Activated CD4-positive, alpha-beta T cell treated with anti-CD3 and anti-CD28 coated beads for 36 hours (primary cell): Measurements from ENCODE around the gene ENC1. TPM values are rescaled to one million over a fixed set of nuclear protein-coding genes. Genes with fewer than 3 reads are reported as not detected.

Experiments
- ATAC-seq: fragments of 200-7000 bp; cut with Tn5 transposase; one replicate; pipeline ENCODE4 v1.10.0; 2021; ENCODE audit warnings: mild to moderate bottlenecking, moderate library complexity
- CTCF ChIA-PET: fragments of 350-600 bp; sonication (Branson Sonifier 250); formaldehyde crosslinking; loops from one replicate; lab custom pipeline; 2021; ENCODE audit warnings: antibody characterized with exemption; lab: Charles Lee
- POLR2A ChIA-PET: fragments of 350-600 bp; sonication (Branson Sonifier 250); formaldehyde crosslinking; loops from one replicate; lab custom pipeline; 2021; ENCODE audit warnings: antibody characterized with exemption, inconsistent platforms; lab: Charles Lee
- DNase-seq: peaks from one replicate; pipeline ENCODE4 v3.0.0-alpha.2; 2020
- H3K27ac Mint-ChIP-seq: one replicate; pipeline ENCODE4 v1.8.0; 2021; ENCODE audit warnings: mixed read lengths
- H3K27me3 Mint-ChIP-seq: one replicate; pipeline ENCODE4 v1.8.0; 2021; ENCODE audit warnings: mixed read lengths
- H3K36me3 Mint-ChIP-seq: one replicate; pipeline ENCODE4 v1.8.0; 2021; ENCODE audit warnings: low read depth, mixed read lengths
- H3K4me1 Mint-ChIP-seq: one replicate; pipeline ENCODE4 v1.8.0; 2021; ENCODE audit warnings: mixed read lengths
- H3K4me3 Mint-ChIP-seq: one replicate; pipeline ENCODE4 v1.8.0; 2021; ENCODE audit warnings: mild to moderate bottlenecking, moderate library complexity, mixed read lengths
- H3K9me3 Mint-ChIP-seq: one replicate; pipeline ENCODE4 v1.8.0; 2021; ENCODE audit warnings: low read depth, mixed read lengths
- intact Hi-C, 2 experiments: fragments of 100-400 bp; cut with DNase I in 1 of 2; cut with micrococcal nuclease in 1 of 2; formaldehyde crosslinking; loops; one replicate each; pipeline versions ENCODE4 v1.14.2 to v1.15.1; 2022 to 2024; cut with DNase I, micrococcal nuclease
- total RNA-seq, 2 experiments: library from RNA; stranded (reverse); gene quantifications; one replicate each; pipeline ENCODE4 v1.2.3, GENCODE V29; 2021

The ENC1 gene
- total RNA-seq, 2 experiments from 2014 or later, result 0.48 to 0.67 TPM

- peaks cover 9% of the 10 kb centered on the region for H3K4me1 Mint-ChIP-seq
- H3K4me3 Mint-ChIP-seq, result no peak overlapping the region
Measured at GRCh38 chr5:74587300-74587699, 53.2 kb downstream of the ENC1 start.

DNA sequence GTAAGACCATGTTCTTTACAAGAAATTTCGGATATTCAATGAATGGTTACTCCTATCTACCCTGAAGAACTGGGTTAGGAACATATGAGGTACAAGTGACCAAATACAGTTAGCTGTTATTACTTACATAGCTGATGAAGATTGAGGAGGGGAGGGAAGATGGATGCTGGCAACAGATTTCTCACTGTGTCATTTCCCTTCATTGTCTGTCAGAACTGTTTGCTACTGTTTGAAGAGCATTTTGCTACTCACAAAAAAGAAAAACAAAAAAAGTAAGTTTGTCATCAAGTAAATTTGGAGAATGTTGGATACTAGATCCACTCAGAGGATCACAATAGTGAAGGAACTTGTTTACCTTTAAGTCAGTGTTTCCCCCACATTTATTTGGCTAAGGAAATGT is 53.7 kb downstream of the ENC1 start:
- DNase-seq (no peak), ATAC-seq (no peak)
- ChIA-PET POLR2A (interaction anchor here (0.6 kb wide), 1 partner anchor 11 kb away, joined by 3 read pairs; no protein-coding TSS in a partner anchor), CTCF (interaction anchor here (0.9 to 1.3 kb wide), 4 partner anchors 12 to 57 kb away, joined by 3 read pairs; no protein-coding TSS in a partner anchor)
- Mint-ChIP-seq H3K36me3 (no peaks in the 10 kb centered on the region), H3K9me3 (no peaks in the 10 kb centered on the region), H3K27me3 (peaks cover 19% of the 10 kb centered on the region), H3K27ac (no peak overlapping the region), H3K4me3 (no peak overlapping the region), H3K4me1 (peaks cover 11% of the 10 kb centered on the region)
- intact Hi-C loops, result no loop called here

More at GRCh38 chr5:74587300-74587699, 53.2 kb downstream of the ENC1 start:
- ChIA-PET POLR2A (interaction anchor here (0.6 kb wide), 1 partner anchor 12 kb away, joined by 3 read pairs; no protein-coding TSS in a partner anchor), CTCF (interaction anchor here (0.6 to 1.2 kb wide), 2 partner anchors 54 to 363 kb away, joined by 3 read pairs; no protein-coding TSS in a partner anchor)
- Mint-ChIP-seq H3K27me3 (peaks cover 19% of the 10 kb centered on the region), H3K9me3 (no peaks in the 10 kb centered on the region), H3K27ac (no peak overlapping the region), H3K36me3 (no peaks in the 10 kb centered on the region)
- intact Hi-C loops, result no loop called here
- DNase-seq, result no peak
- ATAC-seq, result no peak

DNA sequence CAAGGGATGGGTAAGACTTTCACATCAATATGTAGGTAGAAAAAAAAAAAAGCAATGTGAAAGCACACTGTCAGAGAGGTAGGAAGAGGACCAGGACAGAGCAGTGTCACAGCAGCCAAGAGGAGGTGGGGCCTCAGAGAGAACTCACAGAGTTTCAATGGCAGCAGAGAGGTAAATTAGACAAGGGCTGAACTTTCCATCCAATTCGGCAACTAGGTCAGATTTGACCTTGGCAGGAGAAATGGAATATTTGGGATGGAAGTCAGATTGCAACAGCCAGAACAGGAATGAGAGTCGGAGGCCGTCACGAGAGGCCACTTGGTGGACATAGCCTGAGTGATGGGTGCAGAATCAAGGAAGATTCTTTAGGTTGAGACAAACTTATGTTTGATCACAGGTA is 57.7 kb downstream of the ENC1 start:
- CTCF ChIA-PET, result no interaction called here
- no peak for ATAC-seq
- intact Hi-C loops, result no loop called here
- Mint-ChIP-seq H3K27me3 (peaks cover 8% of the 10 kb centered on the region), H3K9me3 (no peaks in the 10 kb centered on the region), H3K27ac (no peak overlapping the region), H3K4me3 (no peak overlapping the region), H3K4me1 (peaks cover 31% of the 10 kb centered on the region), H3K36me3 (no peaks in the 10 kb centered on the region)
- POLR2A ChIA-PET, result no interaction called here
- DNase-seq, result no peak

GRCh38 chr5:74581988-74582365 is 58.6 kb downstream of the ENC1 start:
- Mint-ChIP-seq H3K4me3 (no peak overlapping the region), H3K4me1 (peaks cover 35% of the 10 kb centered on the region), H3K27ac (no peak overlapping the region), H3K27me3 (peaks cover 8% of the 10 kb centered on the region), H3K36me3 (no peaks in the 10 kb centered on the region), H3K9me3 (no peaks in the 10 kb centered on the region)
- DNase-seq (peak; percentile 17), ATAC-seq (peak; percentile 16)
- intact Hi-C loops, result no loop called here
- CTCF ChIA-PET, result no interaction called here
- POLR2A ChIA-PET, result interaction anchor here (0.6 kb wide), 1 partner anchor 49 kb away, joined by 3 read pairs; no protein-coding TSS in a partner anchor

DNA sequence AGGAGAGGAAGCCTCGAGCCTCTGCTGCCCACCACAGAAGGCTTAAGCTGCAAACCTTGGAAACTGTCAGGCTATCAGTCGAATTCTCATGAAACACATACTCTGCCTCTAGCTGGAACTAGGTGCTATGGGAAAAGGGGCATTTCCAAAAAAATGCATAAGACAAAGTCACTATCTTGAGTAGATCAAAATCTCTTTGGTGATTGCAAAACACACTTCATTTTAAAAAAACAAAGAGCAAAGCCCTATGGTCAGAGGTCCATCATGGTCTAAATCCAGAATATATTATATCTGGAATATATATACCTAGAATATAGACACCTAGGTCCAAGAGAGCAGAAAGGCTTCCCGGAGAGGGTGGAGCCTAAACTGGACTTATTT is 59.8 kb downstream of the ENC1 start:
- intact Hi-C loops, result no loop called here
- CTCF ChIA-PET, result interaction anchor here (0.6 kb wide), 1 partner anchor 1626 kb away, joined by 3 read pairs; no protein-coding TSS in a partner anchor
- POLR2A ChIA-PET, result no interaction called here
- H3K4me1 Mint-ChIP-seq, result peaks cover 47% of the 10 kb centered on the region
- H3K9me3 Mint-ChIP-seq, result no peaks in the 10 kb centered on the region
- no peak overlapping the region for H3K27ac Mint-ChIP-seq
- DNase-seq (no peak), ATAC-seq (no peak)
- peaks cover 5% of the 10 kb centered on the region for H3K27me3 Mint-ChIP-seq
- no peaks in the 10 kb centered on the region for H3K36me3 Mint-ChIP-seq
- H3K4me3 Mint-ChIP-seq, result no peak overlapping the region

DNA sequence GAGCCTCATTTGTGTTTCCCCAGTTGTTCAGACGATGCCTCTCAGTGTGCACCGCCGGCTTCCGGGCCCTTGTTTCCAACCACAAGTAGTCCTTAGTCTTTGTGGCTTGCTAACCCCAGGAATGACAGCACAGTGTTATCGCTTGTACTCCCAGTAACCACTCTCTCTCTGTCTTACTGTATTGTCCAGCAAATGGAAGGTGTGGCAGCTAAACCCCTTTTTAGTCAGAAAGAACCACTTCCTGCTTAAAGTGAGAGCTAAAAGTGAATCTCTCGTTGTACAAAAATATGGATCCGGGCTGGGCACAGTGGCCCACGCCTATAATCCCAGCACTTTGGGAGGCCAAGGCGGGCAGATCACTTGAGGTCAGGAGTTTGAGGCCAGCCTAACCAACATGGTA is 61.3 kb downstream of the ENC1 start:
- no peaks in the 10 kb centered on the region for H3K36me3 Mint-ChIP-seq
- H3K27me3 Mint-ChIP-seq, result peaks cover 4% of the 10 kb centered on the region
- H3K27ac Mint-ChIP-seq, result peak overlapping the region; percentile 82
- POLR2A ChIA-PET, result interaction anchor here (0.7 kb wide), 2 partner anchors 61 to 113 kb away, joined by 4 to 7 read pairs; partner anchors contain the start of gene ENC1
- intact Hi-C loops, result loop anchor here (1.0 to 10.0 kb wide), 13 partner anchors 43 to 1084 kb away; partner anchors contain the start of genes BTF3 (in 1 of the 2), ENC1 (in 1 of the 2), GFM2 (in 1 of the 2) and HEXB (in 1 of the 2)
- CTCF ChIA-PET, result no interaction called here
- peak overlapping the region; percentile 46 for H3K4me3 Mint-ChIP-seq
- ATAC-seq (peak; percentile 80), DNase-seq (peak; percentile 88)
- H3K9me3 Mint-ChIP-seq, result no peaks in the 10 kb centered on the region
- peaks cover 48% of the 10 kb centered on the region for H3K4me1 Mint-ChIP-seq

DNA sequence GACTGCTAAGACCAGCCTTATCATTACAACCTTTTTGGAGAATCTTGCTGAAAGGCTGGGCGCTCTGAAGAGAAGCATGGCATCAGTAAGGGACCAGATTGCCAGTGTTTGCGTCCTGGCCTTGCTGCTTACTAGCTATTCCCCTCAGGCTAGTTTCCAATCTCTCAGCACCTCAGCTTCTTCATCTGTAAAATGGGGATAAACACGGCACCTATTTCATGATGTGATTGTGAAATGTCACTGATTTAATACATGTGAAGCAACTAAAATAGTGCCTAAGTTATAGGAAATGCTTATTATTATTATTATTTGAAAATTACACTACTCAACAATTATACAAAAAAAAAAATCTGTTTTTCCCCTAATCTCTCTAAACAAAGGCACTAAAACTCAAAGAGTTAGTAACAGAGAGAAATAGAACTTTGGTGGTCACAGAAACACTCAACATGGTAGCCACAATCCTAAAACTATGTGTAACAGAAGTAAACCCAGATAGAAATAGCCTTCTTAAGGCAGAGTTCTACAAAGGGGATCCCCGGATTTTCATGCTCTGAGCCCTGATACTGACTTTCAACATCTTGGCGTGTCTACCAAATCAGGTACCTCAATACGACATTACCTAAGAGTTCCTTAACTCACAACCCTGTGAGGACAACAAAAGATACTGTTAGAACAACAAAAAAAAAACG is 62.0 kb downstream of the ENC1 start:
- intact Hi-C loops, result loop anchor here (1.0 to 10.0 kb wide), 13 partner anchors 44 to 1084 kb away; partner anchors contain the start of genes BTF3 (in 1 of the 2), ENC1 (in 1 of the 2), GFM2 (in 1 of the 2) and HEXB (in 1 of the 2)
- ATAC-seq (peak; percentile 32), DNase-seq (no peak)
- peak overlapping the region; percentile 82 for H3K27ac Mint-ChIP-seq
- H3K36me3 Mint-ChIP-seq, result no peaks in the 10 kb centered on the region
- peak overlapping the region; percentile 46 for H3K4me3 Mint-ChIP-seq
- H3K27me3 Mint-ChIP-seq, result peaks cover 4% of the 10 kb centered on the region
- POLR2A ChIA-PET, result no interaction called here
- CTCF ChIA-PET, result interaction anchor here (1.6 kb wide), 1 partner anchor 62 kb away, joined by 4 read pairs; the partner anchor contains the start of gene ENC1
- H3K4me1 Mint-ChIP-seq, result peaks cover 48% of the 10 kb centered on the region
- H3K9me3 Mint-ChIP-seq, result no peaks in the 10 kb centered on the region

Other genes with a start within 250 kb of the ENC1 start
- gene HEXB, start 44.5 kb upstream of the ENC1 start, total RNA-seq, result 10 to 100 TPM; 42.6 to 47.6 TPM
- 10 to 100 TPM; 34.7 to 40.4 TPM for gene GFM2, start 126.4 kb upstream of the ENC1 start, total RNA-seq
- gene NSA2, start 126.5 kb upstream of the ENC1 start, total RNA-seq, result 100 to 1,000 TPM; 163 to 253 TPM
- gene FAM169A, start 225.7 kb upstream of the ENC1 start, total RNA-seq, result 1 to 10 TPM; 6.1 to 9.1 TPM